ENCODE data around the gene HOXD9.

- TF ChIP-seq CTCF (optimal IDR thresholded peaks at IDR 0.05 in 1 of 3, IDR thresholded peaks at IDR 0.05 in 1 of 3, conservative IDR thresholded peaks at IDR 0.05 in 1 of 3; ENCODE audit: extremely low read depth in 1 of 3, insufficient read depth in 2 of 3, low read length in 3 of 3) (no peak), EZH2 (IDR thresholded peaks at IDR 0.05; ENCODE audit: low read length) (no peak)
Measured at GRCh38 chr2:176124947-176125771, 2.6 kb downstream of the HOXD9 start.
